ENCODE data around the gene FAM200B.

DNA sequence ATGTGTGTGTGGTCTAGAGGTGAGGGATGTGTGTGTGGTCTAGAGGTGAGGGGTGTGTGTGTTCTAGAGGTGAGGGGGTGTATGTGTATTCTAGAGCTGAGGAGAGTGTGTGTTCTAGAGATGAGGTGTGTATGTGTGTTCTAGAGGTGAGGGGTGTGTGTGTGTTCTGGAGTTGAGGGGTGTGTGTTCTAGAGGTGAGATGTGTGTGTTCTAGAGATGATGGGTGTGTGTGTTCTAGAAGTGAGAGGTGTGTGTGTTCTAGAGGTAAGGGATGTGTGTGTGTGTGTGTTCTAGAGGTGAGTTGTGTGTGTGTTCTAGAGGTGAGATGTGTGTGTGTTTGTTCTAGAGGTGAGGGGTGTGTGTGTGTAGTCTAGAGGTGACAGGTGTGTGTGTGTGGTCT is 22.5 kb downstream of the FAM200B start:
- TF ChIP-seq POLR2A (IDR thresholded peaks at IDR 0.05): no peak
- TF ChIP-seq, protein P1, sequence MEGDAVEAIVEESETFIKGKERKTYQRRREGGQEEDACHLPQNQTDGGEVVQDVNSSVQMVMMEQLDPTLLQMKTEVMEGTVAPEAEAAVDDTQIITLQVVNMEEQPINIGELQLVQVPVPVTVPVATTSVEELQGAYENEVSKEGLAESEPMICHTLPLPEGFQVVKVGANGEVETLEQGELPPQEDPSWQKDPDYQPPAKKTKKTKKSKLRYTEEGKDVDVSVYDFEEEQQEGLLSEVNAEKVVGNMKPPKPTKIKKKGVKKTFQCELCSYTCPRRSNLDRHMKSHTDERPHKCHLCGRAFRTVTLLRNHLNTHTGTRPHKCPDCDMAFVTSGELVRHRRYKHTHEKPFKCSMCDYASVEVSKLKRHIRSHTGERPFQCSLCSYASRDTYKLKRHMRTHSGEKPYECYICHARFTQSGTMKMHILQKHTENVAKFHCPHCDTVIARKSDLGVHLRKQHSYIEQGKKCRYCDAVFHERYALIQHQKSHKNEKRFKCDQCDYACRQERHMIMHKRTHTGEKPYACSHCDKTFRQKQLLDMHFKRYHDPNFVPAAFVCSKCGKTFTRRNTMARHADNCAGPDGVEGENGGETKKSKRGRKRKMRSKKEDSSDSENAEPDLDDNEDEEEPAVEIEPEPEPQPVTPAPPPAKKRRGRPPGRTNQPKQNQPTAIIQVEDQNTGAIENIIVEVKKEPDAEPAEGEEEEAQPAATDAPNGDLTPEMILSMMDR (IDR thresholded peaks at IDR 0.05): no peak

Measured in testis (tissue), 2 donors.